Retinal pigment epithelial cell (primary cell): ENCODE results near the gene CEMIP2.

Experiments
- DNase-seq: peaks from one replicate; pipeline ENCODE4 v3.0.0-alpha.2; 2010; ENCODE audit warnings: low read depth
- H3K4me3 ChIP-seq: 2 replicates; pipeline ENCODE4 v1.5.1; 2011; ENCODE audit warnings: mild to moderate bottlenecking, low read length, control low read depth, moderate library complexity
- CTCF ChIP-seq: conservative IDR thresholded peaks from 2 replicates; pipeline ENCODE4 v1.5.1; 2011; ENCODE audit warnings: low read depth, low read length, control low read depth, inconsistent platforms

CEMIP2 gene

DNA sequence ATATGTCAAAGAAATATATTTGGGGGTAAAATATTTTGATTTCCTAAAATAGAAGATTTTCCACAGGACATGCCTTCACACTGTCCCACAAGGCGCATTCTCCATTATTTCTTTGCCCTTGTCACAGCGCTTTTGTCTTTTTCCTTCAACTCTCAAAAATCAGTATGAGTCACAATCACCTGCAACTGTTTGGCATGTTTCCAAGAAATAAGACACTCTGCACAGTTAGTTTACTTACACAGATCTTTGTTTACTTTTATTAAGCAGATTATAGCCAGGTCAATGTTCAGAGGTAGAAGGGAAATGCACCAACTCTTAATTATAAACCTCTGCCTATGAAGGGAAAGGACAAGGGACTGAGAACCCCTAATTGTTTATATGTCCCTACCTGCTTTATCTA, 9.5 kb downstream of the CEMIP2 start:
- peak; percentile 47 for DNase-seq
- TF ChIP-seq CTCF: no peak
- H3K4me3 ChIP-seq: no peak overlapping the region

- TF ChIP-seq CTCF: no peak
- DNase-seq: no peak
- H3K4me3 ChIP-seq: no peak overlapping the region
Measured at GRCh38 chr9:71758277-71758676, 10.0 kb downstream of the CEMIP2 start.

- no peak overlapping the region for H3K4me3 ChIP-seq
- TF ChIP-seq CTCF: no peak
- DNase-seq: no peak
Measured at GRCh38 chr9:71756753-71757152, 11.6 kb downstream of the CEMIP2 start.

- no peak for DNase-seq
- H3K4me3 ChIP-seq: no peak overlapping the region
- no peak for TF ChIP-seq CTCF
Measured at GRCh38 chr9:71755869-71756268, 12.4 kb downstream of the CEMIP2 start.

- no peak for DNase-seq
- H3K4me3 ChIP-seq: no peak overlapping the region
- no peak for TF ChIP-seq CTCF
Measured at GRCh38 chr9:71755230-71755629, 13.1 kb downstream of the CEMIP2 start.

DNA sequence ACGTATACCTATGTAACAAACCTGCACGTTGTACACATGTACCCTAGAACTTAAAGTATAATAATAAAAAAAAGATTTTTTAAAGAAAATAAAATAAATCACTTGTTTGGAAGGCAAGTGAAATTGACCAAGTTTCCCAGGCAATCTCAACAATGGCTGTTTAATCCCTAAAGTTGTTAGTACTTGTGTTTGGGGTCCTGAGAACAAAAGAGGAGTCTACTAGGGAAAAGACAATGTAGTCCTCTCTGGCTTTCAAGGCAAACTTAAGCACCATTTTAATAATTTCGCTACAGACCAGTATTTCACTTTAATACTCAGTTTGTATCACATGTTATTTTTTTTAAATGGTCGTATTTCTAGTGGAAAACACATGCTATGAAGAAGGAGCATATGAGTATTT, 14.2 kb downstream of the CEMIP2 start:
- DNase-seq: no peak
- TF ChIP-seq CTCF: no peak
- H3K4me3 ChIP-seq: no peak overlapping the region

- no peak overlapping the region for H3K4me3 ChIP-seq
- TF ChIP-seq CTCF: no peak
- no peak for DNase-seq
Measured at GRCh38 chr9:71752928-71753327, 15.4 kb downstream of the CEMIP2 start.
